Measurements from ENCODE around the gene APPBP2.

APPBP2 gene

DNA sequence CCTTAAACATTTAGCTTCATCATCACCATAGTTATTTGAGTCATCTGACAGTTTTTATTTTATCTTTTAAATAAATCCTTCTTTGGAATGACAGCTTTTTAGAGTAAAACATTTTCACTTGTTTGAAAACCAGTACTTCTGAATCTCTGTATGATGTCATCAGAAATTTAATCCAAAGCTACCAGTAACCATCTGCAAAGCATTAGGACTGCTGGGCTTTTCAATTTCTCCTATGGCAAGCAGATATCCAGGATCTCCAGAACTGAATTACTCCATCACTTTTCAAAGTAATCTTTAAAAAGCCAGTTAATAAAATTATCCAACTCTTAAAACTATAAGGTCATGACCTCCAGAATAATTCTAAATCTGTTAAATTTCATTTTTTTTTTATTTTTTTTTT is 52.3 kb downstream of the APPBP2 start:
- TF ChIP-seq NFIC (IDR thresholded peaks at IDR 0.05) (no peak), CREB1 (IDR thresholded peaks at IDR 0.05; ENCODE audit: low read depth) (no peak), ZBTB7A (IDR thresholded peaks at IDR 0.05; ENCODE audit: low read depth) (no peak), TEAD4 (IDR thresholded peaks at IDR 0.05) (no peak), CEBPB (IDR thresholded peaks at IDR 0.05) (no peak), RAD21 (IDR thresholded peaks at IDR 0.05; ENCODE audit: low read depth) (no peak), FOXM1 (IDR thresholded peaks at IDR 0.05; ENCODE audit: borderline replicate concordance, low read depth) (no peak), TCF12 (IDR thresholded peaks at IDR 0.05; ENCODE audit: low read depth) (no peak), TAF1 (IDR thresholded peaks at IDR 0.05; ENCODE audit: low read depth) (no peak), EP300 (IDR thresholded peaks at IDR 0.05; ENCODE audit: borderline replicate concordance) (no peak)
- TF ChIP-seq, protein P1, sequence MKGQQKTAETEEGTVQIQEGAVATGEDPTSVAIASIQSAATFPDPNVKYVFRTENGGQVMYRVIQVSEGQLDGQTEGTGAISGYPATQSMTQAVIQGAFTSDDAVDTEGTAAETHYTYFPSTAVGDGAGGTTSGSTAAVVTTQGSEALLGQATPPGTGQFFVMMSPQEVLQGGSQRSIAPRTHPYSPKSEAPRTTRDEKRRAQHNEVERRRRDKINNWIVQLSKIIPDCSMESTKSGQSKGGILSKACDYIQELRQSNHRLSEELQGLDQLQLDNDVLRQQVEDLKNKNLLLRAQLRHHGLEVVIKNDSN (IDR thresholded peaks at IDR 0.05), result no peak
- TF ChIP-seq, protein P2, sequence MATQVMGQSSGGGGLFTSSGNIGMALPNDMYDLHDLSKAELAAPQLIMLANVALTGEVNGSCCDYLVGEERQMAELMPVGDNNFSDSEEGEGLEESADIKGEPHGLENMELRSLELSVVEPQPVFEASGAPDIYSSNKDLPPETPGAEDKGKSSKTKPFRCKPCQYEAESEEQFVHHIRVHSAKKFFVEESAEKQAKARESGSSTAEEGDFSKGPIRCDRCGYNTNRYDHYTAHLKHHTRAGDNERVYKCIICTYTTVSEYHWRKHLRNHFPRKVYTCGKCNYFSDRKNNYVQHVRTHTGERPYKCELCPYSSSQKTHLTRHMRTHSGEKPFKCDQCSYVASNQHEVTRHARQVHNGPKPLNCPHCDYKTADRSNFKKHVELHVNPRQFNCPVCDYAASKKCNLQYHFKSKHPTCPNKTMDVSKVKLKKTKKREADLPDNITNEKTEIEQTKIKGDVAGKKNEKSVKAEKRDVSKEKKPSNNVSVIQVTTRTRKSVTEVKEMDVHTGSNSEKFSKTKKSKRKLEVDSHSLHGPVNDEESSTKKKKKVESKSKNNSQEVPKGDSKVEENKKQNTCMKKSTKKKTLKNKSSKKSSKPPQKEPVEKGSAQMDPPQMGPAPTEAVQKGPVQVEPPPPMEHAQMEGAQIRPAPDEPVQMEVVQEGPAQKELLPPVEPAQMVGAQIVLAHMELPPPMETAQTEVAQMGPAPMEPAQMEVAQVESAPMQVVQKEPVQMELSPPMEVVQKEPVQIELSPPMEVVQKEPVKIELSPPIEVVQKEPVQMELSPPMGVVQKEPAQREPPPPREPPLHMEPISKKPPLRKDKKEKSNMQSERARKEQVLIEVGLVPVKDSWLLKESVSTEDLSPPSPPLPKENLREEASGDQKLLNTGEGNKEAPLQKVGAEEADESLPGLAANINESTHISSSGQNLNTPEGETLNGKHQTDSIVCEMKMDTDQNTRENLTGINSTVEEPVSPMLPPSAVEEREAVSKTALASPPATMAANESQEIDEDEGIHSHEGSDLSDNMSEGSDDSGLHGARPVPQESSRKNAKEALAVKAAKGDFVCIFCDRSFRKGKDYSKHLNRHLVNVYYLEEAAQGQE (IDR thresholded peaks at IDR 0.05; ENCODE audit: low read depth), result no peak

DNA sequence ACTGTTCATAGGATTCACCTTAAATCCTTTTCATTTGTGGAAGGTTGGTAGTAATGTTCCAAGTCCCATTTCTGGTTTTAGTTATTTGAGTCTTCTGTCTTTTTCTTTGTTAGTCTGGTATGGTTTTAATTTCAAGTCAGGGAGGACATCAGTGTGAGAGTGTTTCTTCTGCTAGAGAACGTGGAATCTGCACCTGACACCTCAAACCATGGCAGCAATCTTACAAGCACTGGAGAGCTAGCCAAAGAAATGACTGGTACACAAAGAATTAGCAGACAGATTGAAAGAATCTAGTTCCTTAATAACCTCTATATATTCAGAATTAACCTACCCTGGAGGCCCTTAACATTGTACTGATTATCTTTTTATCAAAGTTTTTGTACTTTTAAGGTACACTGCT is 53.6 kb downstream of the APPBP2 start:
- TF ChIP-seq NFIC (IDR thresholded peaks at IDR 0.05), result no peak
- no peak for TF ChIP-seq EGR1 (IDR thresholded peaks at IDR 0.05)
- TF ChIP-seq, protein P1 (IDR thresholded peaks at IDR 0.05), result no peak
- no peak for TF ChIP-seq RAD21 (IDR thresholded peaks at IDR 0.05; ENCODE audit: low read depth)
- TF ChIP-seq, protein P2 (IDR thresholded peaks at IDR 0.05; ENCODE audit: low read depth), result no peak
- no peak for TF ChIP-seq FOXM1 (IDR thresholded peaks at IDR 0.05; ENCODE audit: borderline replicate concordance, low read depth)
- no peak for TF ChIP-seq TAF1 (IDR thresholded peaks at IDR 0.05; ENCODE audit: low read depth)
- TF ChIP-seq, protein P3, sequence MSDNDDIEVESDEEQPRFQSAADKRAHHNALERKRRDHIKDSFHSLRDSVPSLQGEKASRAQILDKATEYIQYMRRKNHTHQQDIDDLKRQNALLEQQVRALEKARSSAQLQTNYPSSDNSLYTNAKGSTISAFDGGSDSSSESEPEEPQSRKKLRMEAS (IDR thresholded peaks at IDR 0.05), result no peak
- TF ChIP-seq ZBTB7A (IDR thresholded peaks at IDR 0.05; ENCODE audit: low read depth), result no peak
- no peak for TF ChIP-seq CREB1 (IDR thresholded peaks at IDR 0.05; ENCODE audit: low read depth)
- TF ChIP-seq TEAD4 (IDR thresholded peaks at IDR 0.05), result no peak
- TF ChIP-seq TCF12 (IDR thresholded peaks at IDR 0.05; ENCODE audit: low read depth), result no peak
- no peak for TF ChIP-seq YY1 (IDR thresholded peaks at IDR 0.05; ENCODE audit: low read depth)
- no peak for TF ChIP-seq CEBPB (IDR thresholded peaks at IDR 0.05)
- no peak for TF ChIP-seq EP300 (IDR thresholded peaks at IDR 0.05; ENCODE audit: borderline replicate concordance)

DNA sequence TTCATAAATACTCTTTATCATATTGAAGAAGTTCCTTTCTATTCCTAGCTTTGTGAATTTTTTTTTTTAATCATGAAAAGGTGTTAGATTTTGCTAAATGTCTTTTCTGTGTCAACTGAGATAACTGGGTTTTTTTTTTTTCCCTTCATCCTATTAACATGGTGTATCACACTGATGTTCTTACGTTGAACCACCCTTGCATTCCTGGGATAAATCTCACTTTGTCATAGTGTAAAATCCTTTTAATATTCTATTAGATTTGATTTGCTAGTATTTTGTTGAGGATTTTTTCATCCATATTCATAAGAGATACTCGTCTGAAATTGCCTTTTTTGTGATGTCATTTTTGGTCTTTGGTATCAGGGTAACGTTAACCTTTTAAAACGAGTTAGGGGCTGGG is 54.6 kb downstream of the APPBP2 start:
- TF ChIP-seq NFIC (IDR thresholded peaks at IDR 0.05) (no peak), EGR1 (IDR thresholded peaks at IDR 0.05) (no peak)

DNA sequence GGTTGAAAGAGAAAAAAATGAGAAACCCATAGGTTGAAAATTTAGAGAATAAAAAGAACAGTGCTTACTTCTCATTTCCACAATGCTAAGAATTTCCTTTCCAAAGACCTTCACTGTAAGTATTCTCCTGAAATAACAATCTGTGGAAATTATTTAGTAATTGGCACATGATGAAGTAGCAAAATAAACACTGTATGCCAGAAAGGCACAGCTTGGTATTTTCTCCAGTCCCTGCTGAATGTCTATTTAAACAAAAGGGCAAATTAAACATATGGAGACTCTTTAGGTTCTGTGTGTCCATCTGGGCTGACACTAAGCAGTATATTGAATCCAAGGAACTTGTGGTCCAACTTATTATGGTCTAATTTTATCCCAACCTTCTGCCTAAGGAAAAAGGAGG is 57.7 kb downstream of the APPBP2 start:
- TF ChIP-seq TCF12 (IDR thresholded peaks at IDR 0.05; ENCODE audit: low read depth), result no peak
- TF ChIP-seq, protein P2 (IDR thresholded peaks at IDR 0.05; ENCODE audit: low read depth), result no peak
- no peak for TF ChIP-seq RAD21 (IDR thresholded peaks at IDR 0.05; ENCODE audit: low read depth)
- no peak for TF ChIP-seq NFIC (IDR thresholded peaks at IDR 0.05)
- TF ChIP-seq, protein P3 (IDR thresholded peaks at IDR 0.05), result no peak

DNA sequence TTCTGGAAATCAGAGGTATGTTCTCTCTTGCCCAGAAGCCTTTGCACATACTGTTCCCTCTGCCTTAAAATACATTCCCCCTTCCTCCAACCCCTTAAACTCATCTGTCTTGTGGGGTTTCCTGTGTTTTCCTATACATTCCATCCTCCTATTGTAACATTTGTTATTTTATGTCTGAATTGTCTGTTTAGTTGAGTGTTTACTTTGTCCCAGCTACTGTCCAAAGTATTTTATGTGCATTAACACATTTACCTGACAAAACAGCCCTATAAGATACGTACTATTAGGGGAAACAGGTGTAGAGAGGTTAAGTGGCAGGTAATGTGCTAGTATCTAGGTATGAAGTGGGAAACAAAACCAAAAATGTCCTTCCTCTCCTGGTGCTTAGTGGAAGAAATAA is 61.7 kb downstream of the APPBP2 start:
- TF ChIP-seq EGR1 (IDR thresholded peaks at IDR 0.05) (no peak), RAD21 (IDR thresholded peaks at IDR 0.05; ENCODE audit: low read depth) (no peak), EP300 (IDR thresholded peaks at IDR 0.05; ENCODE audit: borderline replicate concordance) (no peak), TCF12 (IDR thresholded peaks at IDR 0.05; ENCODE audit: low read depth) (no peak), ZBTB7A (IDR thresholded peaks at IDR 0.05; ENCODE audit: low read depth) (no peak), YY1 (IDR thresholded peaks at IDR 0.05; ENCODE audit: low read depth) (no peak), FOXM1 (IDR thresholded peaks at IDR 0.05; ENCODE audit: borderline replicate concordance, low read depth) (no peak), TEAD4 (IDR thresholded peaks at IDR 0.05) (no peak), CREB1 (IDR thresholded peaks at IDR 0.05; ENCODE audit: low read depth) (no peak), NFIC (IDR thresholded peaks at IDR 0.05) (no peak), CEBPB (IDR thresholded peaks at IDR 0.05) (no peak), TAF1 (IDR thresholded peaks at IDR 0.05; ENCODE audit: low read depth) (no peak)
- TF ChIP-seq, protein P2 (IDR thresholded peaks at IDR 0.05; ENCODE audit: low read depth), result no peak
- TF ChIP-seq, protein P1 (IDR thresholded peaks at IDR 0.05), result no peak
- TF ChIP-seq, protein P3 (IDR thresholded peaks at IDR 0.05), result no peak
